Heart right ventricle (tissue), 16 donors: ENCODE measurements around the gene ADARB1. TPM values are rescaled to one million over a fixed set of nuclear protein-coding genes. Genes with fewer than 3 reads are reported as not detected.

Source experiments
- ATAC-seq, 8 donors: fragments of 200-7000 bp; cut with Tn5 transposase; one replicate each; pipeline ENCODE4 v1.9.1; 2020; ENCODE audit warnings: mild to moderate bottlenecking in 8 of 8, moderate library complexity in 8 of 8, moderate number of reproducible peaks in 1 of 8
- DNase-seq, 2 donors: peaks; one replicate each; pipeline ENCODE4 v3.0.0-alpha.2; 2020
- H3K27ac ChIP-seq, 10 donors: fragments of 200-600 bp; sonication (generic) in 2 of 10; one replicate each; pipeline versions ENCODE4 v1.5.0 to v1.8.0; 2020 to 2022; ENCODE audit warnings: mild to moderate bottlenecking in 3 of 10
- H3K27me3 ChIP-seq, 7 donors: fragments of 200-600 bp; one replicate each; pipeline ENCODE4 v1.8.0; 2021 to 2022; ENCODE audit warnings: mild to moderate bottlenecking in 2 of 7
- H3K36me3 ChIP-seq, 9 donors: fragments of 200-600 bp; sonication (generic) in 1 of 9; one replicate each; pipeline versions ENCODE4 v1.5.0 to v1.8.0; 2020 to 2022; ENCODE audit warnings: mild to moderate bottlenecking in 2 of 9
- H3K4me1 ChIP-seq, 9 donors: fragments of 200-600 bp; sonication (generic) in 1 of 9; one replicate each; pipeline versions ENCODE4 v1.5.0 to v1.8.0; 2020 to 2022; ENCODE audit warnings: mild to moderate bottlenecking in 4 of 9
- H3K4me3 ChIP-seq, 10 donors: fragments of 200-600 bp; sonication (generic) in 2 of 10; one replicate each; pipeline versions ENCODE4 v1.5.0 to v1.8.0; 2020 to 2022; ENCODE audit warnings: mild to moderate bottlenecking in 7 of 10, moderate library complexity in 2 of 10
- H3K9me3 ChIP-seq, 11 donors: fragments of 200-600 bp in 10 of 11; sonication (generic) in 2 of 11; one replicate each; pipeline versions ENCODE4 v1.5.0 to v1.8.0; 2013 to 2022; ENCODE audit warnings: mild to moderate bottlenecking in 2 of 11, control low read depth in 1 of 11, moderate library complexity in 1 of 11
- WGBS, 2 donors: extraction: QIAGEN DNeasy Blood & Tissue Kit; methylation state at CpG; one replicate each; pipeline ENCODE4 v1.1.7; 2013; ENCODE audit warnings: inconsistent platforms in 1 of 2; 5-methylcytosine and 5-hydroxymethylcytosine counted together
- intact Hi-C, 10 donors: fragments of 100-400 bp; cut with DNase I; formaldehyde crosslinking; loops; one replicate each; pipeline versions ENCODE4 v1.11.1 to v1.14.2; 2022
- polyA plus RNA-seq, 2 donors: library from polyadenylated mRNA; stranded (reverse); fragments of 200-250 nt; gene quantifications; one replicate each; pipeline ENCODE4 v1.2.3, GENCODE V29; 2013
- total RNA-seq, 10 donors: library from RNA; stranded (reverse); fragmentation: NEBNext Ultra II Directional in 3 of 10; extraction: Animal tissue kit (Norgen Biotek cat#: 25700) in 3 of 10; gene quantifications; one replicate each; pipeline versions ENCODE4 v1.2.1 to v1.2.4, GENCODE V29; 2021 to 2023
- TF ChIP-seq, protein P1 (sequence below), 9 donors: fragments of 200-600 bp; sonication (generic) in 2 of 9; IDR thresholded peaks; one replicate each; pipeline versions ENCODE4 v1.5.0 to v1.8.0; 2021 to 2022; ENCODE audit warnings: antibody characterized with exemption in 9 of 9, mild to moderate bottlenecking in 5 of 9, moderate library complexity in 1 of 9
- donor health status: Arrhythmogenic right ventricular cardiomyopathy.
- donor health status: ischemic (EF 13 %, LVEDD 7.1; RV severe dilation, severe dysfunction).
- donor health status: healthy with polysubstance abuse.
- donor health status: DM: no; HTN: yes; CAD: no.
- donor health status: DM: no; HTN: no; CAD: no.
- donor health status: ischemic (EF 25% LVEDD 6.9; RV normal size, moderate dysfunction).
- donor health status: ischemic (EF 25% LVEDD 5.7; RV mildly dilated, moderate dysfunction).
- donor health status: healthy.
- donor health status: DM: yes; HTN: yes; CAD: no.
- donor health status: Ischemic cardiomyopathy.
- donor health status: ischemic (EF 35%, LVEDD 5.7; RV mildly dilated, moderate dysfunction).
- donor health status: nonischemic (EF 11% LVEDD 7.7; RV severe dilation, severe dysfunction).
- donor health status: DM: yes; HTN: yes; CAD: no.
- donor health status: PGD.
- donor health status: ischemic (EF 29% LVEDD 5.4; RV normal size, mild dysfunction).
- donor health status: nonischemic (EF 23%, LVEDD 6.1; RV moderate dilation, normal function).

ADARB1 gene
- total and polyA plus RNA-seq, 12 donors: 7.4 to 21.2 (median 13.5) TPM

DNA sequence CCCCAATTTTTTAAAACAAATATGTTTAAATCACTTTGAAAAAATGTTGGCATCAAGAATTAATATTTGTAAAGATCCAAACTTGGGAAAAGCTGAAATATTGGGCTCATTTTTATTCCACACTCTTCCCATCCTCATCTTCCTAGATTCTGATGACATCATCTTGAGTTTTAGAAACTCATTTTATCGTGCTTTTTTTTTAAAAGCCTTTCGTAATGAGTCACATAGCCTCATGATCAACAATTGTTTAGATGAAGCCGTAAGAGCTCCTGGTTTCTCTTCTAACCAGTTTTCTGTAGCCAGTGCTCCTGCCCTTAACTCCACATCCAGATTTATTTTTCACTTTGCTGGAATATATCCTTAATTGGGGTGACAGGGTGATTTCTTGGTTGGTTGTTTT lies 134.7 kb downstream of the ADARB1 start:
- no peaks in the 10 kb centered on the region for H3K9me3 ChIP-seq
- DNase-seq (no peak), ATAC-seq (no peak)
- intact Hi-C loops: no loop called here
- H3K4me1 ChIP-seq: peaks cover 0 to 16% (median 0%) of the 10 kb centered on the region in 9 donors
- no peaks in the 10 kb centered on the region for H3K27me3 ChIP-seq
- no peak overlapping the region for H3K27ac ChIP-seq
- peaks cover 0 to 91% (median 16%) of the 10 kb centered on the region in 9 donors for H3K36me3 ChIP-seq
- no peak overlapping the region for H3K4me3 ChIP-seq
- WGBS, 2 donors: 71 to 76% methylated on average over 3 of the region's 3 CpGs
- TF ChIP-seq, protein P1, sequence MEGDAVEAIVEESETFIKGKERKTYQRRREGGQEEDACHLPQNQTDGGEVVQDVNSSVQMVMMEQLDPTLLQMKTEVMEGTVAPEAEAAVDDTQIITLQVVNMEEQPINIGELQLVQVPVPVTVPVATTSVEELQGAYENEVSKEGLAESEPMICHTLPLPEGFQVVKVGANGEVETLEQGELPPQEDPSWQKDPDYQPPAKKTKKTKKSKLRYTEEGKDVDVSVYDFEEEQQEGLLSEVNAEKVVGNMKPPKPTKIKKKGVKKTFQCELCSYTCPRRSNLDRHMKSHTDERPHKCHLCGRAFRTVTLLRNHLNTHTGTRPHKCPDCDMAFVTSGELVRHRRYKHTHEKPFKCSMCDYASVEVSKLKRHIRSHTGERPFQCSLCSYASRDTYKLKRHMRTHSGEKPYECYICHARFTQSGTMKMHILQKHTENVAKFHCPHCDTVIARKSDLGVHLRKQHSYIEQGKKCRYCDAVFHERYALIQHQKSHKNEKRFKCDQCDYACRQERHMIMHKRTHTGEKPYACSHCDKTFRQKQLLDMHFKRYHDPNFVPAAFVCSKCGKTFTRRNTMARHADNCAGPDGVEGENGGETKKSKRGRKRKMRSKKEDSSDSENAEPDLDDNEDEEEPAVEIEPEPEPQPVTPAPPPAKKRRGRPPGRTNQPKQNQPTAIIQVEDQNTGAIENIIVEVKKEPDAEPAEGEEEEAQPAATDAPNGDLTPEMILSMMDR (IDR thresholded peaks at IDR 0.05): no peak

GRCh38 chr21:45209685-45210284 lies 135.4 kb downstream of the ADARB1 start:
- ATAC-seq: no peak
- no peak for DNase-seq
- H3K36me3 ChIP-seq: peaks cover 0 to 88% (median 11%) of the 10 kb centered on the region in 9 donors
- no peak overlapping the region for H3K4me3 ChIP-seq
- no peak overlapping the region for H3K27ac ChIP-seq
- H3K27me3 ChIP-seq: no peaks in the 10 kb centered on the region
- WGBS, 2 donors: 81 to 88% methylated on average over 8 of the region's 8 CpGs
- H3K9me3 ChIP-seq: peaks cover 0 to 1% (median 0%) of the 10 kb centered on the region in 11 donors
- H3K4me1 ChIP-seq: peaks cover 0 to 16% (median 0%) of the 10 kb centered on the region in 9 donors
- intact Hi-C loops: no loop called here
- TF ChIP-seq, protein P1 (IDR thresholded peaks at IDR 0.05): no peak

DNA sequence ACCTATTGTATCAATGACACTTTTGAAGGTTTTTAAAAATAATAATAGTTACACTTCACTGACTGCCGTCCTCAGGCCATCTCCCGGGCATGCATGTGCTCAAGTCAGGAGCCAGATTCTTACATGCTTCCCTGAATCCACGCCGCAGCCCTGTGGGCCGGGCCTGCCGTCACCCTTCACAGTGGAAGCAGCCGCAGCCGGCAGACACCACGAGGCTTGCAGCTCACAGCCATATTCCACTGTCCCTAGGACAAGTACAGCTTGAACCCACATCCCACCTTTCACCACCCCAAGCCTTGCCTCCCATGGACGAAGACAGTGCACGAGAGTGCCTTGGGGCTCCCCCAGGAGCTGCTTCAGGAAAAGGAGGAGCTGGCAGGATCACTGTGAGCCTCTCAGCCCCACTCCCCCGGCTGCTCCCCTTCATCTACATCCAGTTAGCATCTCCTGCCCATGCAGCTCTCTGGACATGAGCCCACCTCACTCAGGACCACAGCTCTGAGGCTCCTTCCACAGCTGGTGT lies 136.1 kb downstream of the ADARB1 start:
- ATAC-seq: no peak
- DNase-seq: no peak
- Histone ChIP-seq H3K36me3 (peaks cover 0 to 85% (median 11%) of the 10 kb centered on the region in 9 donors), H3K9me3 (peaks cover 0 to 6% (median 0%) of the 10 kb centered on the region in 11 donors), H3K4me1 (peaks cover 0 to 16% (median 0%) of the 10 kb centered on the region in 9 donors), H3K27me3 (no peaks in the 10 kb centered on the region), H3K4me3 (no peak overlapping the region), H3K27ac (no peak overlapping the region)
- TF ChIP-seq, protein P1 (IDR thresholded peaks at IDR 0.05): no peak
- 93 to 94% methylated on average over 12 of the region's 12 CpGs for WGBS, 2 donors
- intact Hi-C loops: no loop called here

DNA sequence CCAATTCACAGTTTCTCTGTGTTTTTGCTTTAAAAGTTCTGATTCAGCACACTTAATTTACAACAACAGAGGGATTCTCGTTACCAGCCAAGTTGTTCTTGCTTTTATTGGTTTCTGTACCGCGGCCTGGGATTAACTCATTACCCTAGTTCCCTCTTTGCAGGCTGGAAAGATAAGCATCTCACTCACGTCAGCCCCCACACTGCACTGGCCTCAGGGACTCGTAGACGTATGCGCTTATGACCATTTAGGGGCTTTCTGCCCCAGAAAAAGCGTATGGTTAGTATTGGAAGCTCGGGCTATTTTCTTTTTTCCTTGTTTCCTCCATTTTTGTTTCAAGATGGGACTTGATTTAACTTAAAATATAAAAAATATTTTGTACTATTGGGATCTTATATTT lies 137.3 kb downstream of the ADARB1 start:
- DNase-seq (no peak), ATAC-seq (no peak)
- no peaks in the 10 kb centered on the region for H3K27me3 ChIP-seq
- no peak overlapping the region for H3K4me3 ChIP-seq
- intact Hi-C loops: no loop called here
- peaks cover 0 to 16% (median 0%) of the 10 kb centered on the region in 9 donors for H3K4me1 ChIP-seq
- no peak overlapping the region for H3K27ac ChIP-seq
- WGBS, 2 donors: 80 to 90% methylated on average over 9 of the region's 9 CpGs
- H3K9me3 ChIP-seq: peaks cover 0 to 17% (median 0%) of the 10 kb centered on the region in 11 donors
- TF ChIP-seq, protein P1 (IDR thresholded peaks at IDR 0.05): no peak
- H3K36me3 ChIP-seq: peaks cover 0 to 84% (median 11%) of the 10 kb centered on the region in 9 donors
